HCEC 1CT (cell line): Measurements from ENCODE around the gene QSER1.
"Not testable (repeated sequence)": the region's sequence is repeated elsewhere in the genome, so short reads cannot be mapped to it uniquely, and the experiment has no call there.

ENCODE experiments used
- DNase-seq: peaks from one replicate; pipeline ENCODE4 v3.0.0-alpha.2; 2017

QSER1 gene

DNA sequence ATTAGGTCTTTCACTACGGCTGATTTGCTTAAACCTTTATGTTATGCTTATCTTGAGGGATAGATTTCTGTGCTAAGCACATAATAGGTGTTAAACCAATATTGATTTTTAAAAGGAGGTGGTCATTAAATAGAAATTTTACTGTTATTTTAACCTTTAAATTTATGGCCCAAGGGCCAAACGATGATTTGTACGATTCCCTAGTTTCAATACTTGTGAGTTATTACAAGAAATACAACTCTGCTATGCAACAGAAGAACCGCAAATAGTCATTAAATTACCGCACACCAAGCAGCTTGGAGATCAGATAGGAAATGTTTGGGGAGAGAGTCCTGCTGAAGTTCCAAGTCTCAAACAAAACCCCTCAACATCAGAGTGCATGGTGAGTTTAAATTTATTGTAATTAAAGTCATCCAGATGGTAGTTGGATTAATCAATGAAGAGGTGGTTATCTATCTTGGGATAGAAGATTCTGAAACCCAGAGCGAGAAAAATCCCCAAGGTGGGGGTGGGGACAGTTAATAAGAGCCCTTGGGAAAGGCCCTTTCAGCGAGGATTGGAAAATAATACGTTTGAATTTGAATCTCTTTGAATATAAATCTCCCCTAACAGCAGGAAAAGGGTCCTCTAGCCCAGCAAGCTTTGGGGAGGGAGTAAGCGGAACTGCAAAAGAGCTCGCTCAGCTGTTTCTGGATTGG, 805 bp upstream of the QSER1 start:
- no peak for DNase-seq

DNA sequence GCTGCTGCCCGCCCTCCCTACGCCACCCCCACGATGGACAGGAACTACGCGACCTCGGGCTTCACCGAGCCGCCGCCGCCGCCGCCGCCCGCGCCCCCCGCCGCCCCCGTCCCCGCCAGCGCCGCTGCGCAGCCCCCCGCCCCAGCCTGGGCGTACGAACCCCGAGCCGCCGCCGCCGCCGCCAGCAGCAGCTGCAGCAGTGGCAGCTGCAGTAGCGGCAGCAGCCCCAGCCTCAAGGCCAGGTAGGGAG, 407 bp downstream of the QSER1 start:
- no peak for DNase-seq

DNA sequence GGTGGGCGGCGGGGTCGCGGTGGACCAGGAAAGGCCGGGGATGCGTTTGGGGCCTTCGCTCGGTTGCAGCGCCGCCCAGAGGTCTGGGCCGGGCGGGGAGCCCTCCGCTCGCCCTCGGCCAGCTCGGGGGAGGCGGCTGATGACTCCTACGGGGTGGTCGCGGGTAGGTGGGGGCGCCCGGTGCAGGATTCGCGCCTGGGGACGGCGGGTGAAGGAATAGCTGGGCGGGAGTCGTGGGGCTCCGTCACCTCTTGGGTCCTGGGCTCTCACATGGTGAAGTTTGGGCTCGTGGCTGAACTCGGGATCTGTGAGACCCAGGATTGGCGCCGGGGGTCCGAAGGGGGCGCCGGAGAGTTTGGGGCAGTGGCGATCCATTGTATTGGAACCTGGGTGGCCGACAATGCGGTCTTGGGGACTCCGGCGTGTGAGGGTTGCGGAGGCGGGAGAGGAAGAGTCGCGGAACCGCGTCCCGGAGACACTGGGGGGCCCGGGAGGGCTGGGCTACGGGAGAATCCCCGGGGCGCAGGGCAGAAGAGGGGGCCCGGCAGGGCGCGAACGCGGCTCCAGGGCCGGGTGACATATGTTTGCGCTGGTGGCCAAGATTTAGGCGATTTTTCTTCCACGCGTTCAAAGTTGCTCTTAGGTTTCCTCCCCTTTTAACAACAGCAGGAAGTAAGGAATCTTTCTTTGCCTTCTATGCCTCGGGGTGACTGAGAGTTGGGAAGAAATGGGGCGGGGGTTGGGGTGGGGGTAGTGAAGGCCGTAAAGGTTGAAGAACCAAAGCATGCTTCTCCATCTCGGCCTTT, 935 bp downstream of the QSER1 start:
- peak; percentile 40 for DNase-seq

DNA sequence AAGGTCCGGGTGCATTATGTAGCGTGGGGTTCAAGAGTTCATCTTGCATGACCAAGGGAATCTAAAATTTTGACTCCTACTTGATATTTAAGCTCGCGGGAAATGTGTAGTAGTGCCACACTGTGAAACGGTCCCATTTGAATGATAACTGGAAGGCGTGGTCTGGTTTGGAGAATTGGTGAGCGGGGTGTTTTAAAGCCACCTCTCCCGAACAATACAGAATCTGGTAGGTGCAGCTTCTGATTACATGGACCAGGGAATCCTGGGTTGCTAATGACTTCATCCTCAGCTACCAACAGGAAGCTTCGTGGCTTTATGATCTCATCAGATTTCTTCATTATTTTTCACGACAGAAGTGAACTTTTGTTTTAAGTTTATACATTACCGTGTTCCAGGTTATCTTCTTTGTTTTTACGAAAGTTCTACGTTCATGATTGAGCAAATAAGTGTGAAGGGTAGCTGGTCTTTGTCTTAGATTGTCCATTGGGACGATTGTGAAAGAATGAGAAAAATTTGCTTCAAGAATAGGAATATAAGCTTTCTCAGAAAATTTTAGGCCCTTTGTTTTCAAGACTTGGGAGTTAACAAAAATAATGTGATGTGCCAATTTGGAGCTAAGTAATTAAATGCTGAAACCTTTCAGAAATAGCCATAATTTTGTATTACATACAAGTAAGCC, 1.7 kb downstream of the QSER1 start:
- DNase-seq: peak; percentile 84

DNA sequence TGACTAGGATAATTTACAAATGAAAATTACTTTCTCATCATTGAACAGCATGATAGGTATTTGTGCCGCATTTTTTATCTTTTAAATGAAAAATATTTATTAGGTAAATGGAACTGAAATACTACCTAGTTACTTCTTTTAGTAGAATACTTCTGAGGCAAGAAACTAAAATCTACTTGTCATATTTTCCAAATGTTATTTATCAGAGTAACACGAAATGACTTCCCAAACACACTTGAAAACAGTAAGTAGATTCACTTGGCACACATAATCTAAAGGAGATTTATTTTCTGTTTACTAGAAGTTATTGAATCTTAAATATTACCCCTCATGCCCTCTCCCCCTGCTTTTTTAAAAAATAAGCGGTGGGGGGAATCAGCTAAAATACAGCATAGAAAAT, 2.3 kb downstream of the QSER1 start:
- no peak for DNase-seq

DNA sequence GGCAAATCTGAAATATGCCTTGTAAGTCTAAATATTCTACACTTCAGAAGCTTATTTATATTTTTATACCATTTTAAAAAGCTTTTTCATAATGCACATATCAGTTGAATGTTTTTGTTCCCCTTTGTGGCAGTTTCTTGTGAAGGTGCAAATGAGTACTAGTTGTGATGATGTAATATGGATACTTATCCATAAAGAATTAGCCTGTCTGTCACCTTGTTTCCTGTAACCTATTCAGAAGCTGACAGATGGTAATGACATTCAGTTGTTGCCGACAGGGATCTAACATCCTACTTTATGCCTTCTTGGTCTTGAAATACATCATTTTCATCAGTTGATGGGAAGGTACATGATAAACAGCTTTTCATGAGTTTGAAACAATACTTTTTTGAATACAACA, 2.9 kb downstream of the QSER1 start:
- DNase-seq: no peak

DNA sequence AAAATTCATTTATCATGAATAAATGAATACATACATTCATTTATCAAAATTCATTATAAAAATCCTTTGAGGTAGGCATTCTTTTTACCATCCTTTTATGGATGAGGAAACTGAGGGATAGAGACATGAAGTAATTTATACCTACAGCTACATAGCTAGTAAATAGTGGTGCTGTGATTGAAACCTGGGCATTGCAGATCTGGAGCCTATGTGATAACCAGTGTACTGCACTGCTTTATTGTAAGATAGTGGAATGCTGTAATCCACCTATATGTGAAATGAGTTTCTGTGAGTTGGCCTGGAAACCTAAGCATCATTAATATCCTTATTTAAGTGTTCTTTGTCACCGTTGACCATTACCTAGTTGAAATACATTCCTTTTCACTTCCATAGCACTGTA, 4.5 kb downstream of the QSER1 start:
- DNase-seq: no peak

DNA sequence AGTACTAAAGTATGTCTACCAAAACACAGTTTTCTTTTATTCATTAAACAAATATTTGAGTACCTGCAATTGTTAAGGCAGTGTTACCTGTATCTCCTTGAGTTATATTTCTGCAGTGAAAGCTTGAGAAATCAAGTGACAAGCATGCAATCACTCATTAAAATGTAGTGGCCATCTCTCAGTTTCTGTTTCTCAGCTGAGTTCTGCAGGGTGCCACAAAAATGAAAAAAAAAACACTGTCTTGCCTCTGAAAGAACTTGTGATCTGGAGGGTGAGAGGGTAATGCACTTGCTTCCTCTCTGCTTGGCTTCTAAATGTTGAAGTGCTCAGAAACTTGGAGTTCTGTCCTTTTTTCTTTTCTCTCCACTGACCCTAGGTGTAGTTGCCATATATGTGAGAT, 6.8 kb downstream of the QSER1 start:
- DNase-seq: no peak

DNA sequence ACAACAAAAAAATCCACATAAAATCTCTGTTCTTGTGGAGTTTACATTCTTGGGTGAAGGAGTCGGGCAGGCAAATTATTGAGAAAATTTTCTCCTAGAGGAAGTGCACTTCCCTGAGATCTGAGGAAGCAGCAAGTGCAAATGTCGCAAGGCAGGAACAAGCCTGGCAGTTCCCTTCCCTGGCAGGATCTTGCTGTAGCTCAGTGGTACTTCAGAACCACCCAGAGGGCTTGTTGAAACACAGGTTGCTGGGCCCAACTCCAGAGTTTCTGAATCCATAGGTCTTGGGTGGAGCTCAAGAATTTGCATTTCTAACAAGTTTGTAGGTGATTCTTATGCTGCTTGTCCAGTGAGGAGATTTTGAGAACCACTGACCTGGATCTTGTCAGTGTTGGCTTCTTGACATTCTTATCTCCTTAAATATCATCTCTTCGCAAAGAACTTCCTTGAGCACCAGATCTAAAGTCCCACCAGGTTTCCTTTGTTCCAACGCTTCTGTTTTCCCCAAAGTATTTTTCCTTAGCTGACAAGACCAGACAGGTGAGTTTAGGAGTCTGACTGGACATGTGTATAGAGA, 9.6 kb downstream of the QSER1 start:
- DNase-seq: no peak

DNA sequence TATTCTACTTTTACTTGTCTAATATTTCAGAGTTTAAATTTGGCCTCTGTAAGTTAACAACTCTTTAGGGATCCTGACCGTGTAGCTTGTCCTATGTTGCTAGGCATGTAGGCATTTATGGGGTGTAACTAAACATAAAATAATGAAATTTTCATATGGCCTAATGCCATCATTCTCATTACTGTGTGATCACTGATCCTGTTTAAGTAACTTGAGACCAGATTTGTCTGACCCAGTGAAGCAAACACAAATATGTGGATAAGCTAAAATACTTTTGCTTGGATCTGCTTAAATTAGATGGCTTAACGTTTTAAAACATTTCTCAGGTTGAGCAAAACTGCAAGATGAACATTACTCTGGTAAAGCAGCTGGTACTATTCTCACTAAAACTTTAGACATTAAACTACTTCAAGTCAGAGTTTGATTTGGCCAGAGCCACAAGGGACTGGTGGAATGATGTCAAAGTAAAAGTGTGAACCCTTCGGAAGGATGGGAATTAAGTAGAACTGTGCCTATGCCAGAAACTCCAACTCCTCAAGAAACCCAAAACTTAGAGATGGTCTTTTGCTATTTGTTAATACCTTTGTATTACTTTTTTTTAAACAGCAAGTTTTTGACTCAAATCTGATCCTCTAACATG, 12.5 kb downstream of the QSER1 start:
- DNase-seq: no peak

DNA sequence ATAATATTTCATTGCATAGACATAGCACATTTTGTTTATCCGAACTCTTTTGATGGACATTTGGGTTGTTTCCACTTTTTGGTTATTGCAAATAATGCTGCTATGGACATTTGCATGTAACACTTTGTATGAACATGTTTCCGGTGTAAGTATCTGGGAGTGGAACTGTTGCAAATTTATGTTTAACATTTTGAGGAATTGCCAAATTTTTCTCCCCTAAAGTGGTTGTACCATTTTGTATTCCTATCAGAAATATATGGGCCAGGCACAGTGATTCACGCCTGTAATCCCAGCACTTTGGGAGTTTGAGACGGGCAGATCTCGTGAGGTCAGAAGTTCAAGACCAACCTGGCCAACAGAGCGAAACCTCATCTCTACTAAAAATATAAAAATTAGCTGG, 16.0 kb downstream of the QSER1 start:
- DNase-seq: no peak

DNA sequence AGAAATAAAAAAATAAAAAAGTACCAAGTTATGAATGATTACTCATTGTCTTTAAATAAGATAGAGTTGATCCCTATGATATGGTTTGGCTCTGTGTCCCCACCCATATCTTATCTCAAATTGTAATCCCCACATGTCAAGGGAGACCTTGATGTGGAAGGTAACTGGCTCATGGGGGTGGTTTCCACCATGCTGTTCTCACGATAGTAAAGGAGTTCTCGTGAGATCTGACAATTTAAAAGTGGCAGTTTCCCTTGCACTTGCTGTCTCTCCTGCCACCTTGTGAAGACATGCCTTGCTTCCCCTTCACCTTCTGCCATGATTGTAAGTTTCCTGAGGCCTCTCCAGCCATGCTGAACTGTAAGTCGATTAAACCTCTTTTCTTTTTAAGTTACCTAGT, 18.8 kb downstream of the QSER1 start:
- no peak for DNase-seq

DNA sequence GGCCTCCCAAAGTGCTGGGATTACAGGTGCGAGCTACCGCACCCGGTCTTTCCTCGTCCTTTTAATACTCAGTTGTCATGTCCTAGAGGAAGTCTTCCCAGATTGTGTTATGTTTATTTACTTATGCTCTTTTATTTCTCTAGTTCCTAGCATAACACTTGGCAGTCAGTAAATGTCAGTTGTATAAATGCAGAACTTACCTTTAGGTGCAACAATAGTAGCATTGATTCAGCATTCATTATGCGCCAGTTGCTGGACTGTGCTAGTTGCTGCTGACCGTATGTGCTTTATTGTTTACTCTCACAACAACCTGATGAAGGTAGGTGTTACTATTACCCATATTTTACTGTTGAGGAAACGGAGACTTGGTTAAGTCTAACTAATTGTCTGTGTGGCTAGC, 20.8 kb downstream of the QSER1 start:
- no peak for DNase-seq

DNA sequence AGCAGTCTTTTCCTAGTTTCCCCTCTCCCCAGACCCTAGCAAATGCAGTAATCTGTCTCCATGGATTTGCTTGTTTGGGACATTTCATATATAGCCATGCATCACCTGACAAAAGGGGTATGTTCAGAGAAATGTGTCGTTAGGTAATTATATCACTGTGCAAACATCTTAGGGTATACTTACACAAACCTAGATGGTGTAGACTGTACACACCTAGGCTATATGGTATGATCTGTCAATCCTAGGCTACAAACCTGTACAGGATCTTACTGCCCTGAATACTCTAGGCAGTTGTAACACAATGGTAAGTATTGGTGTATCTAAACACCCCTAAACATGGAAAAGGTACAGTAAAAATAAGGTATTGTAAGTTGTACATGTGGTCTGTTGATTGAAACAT, 23.8 kb downstream of the QSER1 start:
- no peak for DNase-seq

DNA sequence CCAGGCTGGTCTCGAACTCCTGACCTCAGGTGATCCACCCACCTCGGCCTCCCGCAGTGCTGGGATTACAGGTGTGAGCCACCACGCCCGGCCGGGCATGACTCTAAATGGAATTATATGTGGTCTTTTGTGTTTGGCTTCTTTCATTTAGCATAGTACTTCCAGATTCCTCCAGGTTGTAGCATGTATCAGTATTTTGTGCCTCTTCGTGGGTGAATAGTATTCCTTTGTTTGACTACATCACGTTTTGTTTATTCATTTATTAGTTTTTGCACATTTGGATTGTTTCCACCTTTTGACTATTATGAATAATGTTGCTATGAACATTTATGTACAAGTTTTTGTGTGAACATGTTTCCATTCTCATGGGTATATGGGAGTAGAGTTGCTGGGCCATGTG, 24.4 kb downstream of the QSER1 start:
- DNase-seq: no peak

DNA sequence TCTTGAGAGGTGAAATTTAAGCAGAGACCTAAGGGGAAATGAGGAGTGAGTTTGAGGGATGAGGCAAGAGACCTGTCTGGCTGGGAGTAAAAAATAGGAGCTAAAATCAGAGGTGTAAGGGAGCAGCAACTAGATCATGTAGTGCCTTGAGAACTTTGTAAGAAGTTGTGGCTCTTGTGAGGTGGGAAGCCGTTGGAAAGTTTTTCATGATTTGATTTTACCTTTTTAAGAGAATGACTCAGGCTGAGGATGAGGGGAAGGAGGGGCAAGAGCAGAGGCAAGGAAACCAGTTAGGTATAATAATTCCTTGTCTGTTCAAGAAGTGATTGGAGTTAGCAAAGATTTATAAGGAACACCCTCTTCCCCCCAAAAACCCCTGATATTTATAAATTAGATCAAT, 25.8 kb downstream of the QSER1 start:
- DNase-seq: no peak

DNA sequence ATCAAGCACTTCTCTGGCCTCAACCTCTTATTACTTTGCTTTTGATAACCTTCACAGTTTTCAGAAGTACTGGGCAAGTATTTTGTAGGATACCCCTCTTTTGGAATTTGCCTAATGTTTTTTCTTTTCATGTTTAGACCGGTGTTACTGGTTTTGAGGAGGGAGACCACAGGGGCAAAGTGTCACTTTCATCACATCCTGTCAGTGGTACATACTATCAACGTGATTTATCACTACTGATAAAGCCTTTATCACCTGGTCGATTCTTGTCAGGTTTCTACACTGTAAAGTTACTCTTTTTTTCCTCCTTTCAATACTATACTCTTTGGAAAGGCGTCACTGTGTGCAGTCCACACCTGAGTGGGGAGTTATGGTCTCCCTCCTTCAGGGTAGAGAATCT, 26.7 kb downstream of the QSER1 start:
- DNase-seq: no peak

DNA sequence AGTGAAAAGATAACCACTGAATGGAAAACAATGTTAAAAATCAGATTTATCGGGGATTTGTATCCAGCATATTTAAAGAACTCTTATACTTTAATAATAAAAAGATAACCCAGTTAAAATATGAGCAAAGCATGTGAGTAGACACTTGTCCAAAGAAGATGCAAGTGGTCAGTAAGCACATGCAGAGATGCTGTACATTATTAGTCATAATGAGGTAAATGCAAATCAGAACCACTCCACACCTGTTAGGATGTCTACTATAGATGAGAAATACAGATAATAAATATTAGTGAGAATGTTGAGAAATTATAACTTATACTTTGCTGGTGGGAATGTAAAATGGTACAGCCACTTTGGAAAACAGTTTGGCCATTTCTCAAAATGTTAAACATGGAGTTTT, 28.0 kb downstream of the QSER1 start:
- no peak for DNase-seq

DNA sequence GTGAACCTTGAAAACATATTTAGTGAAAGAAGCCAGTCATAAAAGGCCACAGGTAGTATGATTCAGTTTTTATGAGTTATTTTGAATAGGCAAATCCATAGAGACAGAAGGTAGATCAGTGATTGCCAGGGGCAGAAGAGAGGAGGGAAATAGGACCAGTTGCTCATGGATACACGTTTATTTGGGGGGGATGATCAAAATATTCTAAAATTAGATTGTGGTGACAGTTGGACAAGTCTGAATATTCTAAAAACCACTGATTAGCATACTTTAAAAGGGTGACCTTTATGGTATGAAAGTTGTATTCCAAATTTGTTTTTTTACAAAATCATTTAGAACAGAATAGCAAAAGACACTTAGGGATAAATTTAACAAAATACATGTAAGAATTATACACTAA, 28.6 kb downstream of the QSER1 start:
- no peak for DNase-seq

DNA sequence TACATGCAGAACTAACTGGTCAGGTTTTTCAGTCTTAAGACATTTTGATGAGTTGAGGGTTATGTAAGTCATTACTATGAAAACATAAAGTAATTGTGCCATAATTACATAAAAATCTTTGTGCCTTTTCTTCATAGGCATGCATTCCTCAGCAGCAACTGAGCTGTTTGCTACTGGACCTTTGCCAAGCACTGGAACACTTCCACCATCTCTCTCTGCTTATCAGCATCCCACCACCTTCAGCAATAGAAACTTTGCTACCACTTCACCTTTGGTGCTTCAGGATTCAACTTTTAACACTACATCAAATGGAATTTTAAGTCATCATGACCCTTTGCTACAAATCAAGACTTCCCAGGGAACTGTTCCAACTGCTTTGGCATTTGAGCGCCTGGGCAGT, 39.0 kb downstream of the QSER1 start:
- DNase-seq: no peak

DNA sequence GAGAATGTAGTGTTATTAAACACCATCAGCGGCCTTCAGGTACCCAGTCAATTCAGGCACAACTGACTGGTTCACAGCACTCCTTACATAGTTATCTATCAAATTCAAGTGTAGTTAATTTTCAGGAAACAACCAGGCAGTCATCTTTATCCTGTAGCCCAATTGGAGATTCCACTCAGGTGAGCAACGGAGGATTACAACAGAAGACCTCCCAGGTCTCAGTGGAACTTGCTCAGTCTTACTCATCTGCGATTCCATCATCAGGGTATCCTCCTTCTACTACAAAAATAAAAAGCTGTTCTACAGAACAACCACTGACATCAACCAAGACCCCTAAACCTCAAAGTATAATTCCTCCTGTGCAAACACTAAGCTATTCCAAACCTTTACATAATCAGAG, 39.6 kb downstream of the QSER1 start:
- DNase-seq: no peak

DNA sequence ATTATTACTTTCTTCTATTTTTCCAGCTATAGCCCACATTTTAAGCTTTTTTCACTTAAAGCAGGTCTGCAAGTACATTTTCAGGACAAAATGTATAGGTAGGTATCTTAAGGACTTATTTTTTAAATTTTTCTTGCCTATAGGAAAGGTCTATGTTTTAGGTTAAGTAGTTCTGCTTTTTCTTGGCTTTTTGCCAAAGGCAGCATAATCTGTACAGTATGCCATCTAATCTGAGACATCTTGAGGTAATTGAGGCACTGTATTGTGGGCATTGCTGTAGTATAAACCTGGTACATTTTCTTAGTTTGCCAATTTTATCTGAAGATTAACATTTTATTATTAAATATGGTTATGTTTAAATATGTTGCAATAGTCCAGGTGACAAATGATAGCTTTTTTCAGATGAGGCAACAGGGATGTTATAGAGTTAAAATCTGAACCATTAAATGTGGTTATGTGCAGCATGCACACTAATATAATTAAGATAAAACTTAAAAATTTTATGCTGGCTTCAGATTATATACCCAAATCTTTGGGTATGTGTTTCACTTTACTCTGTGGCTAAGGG, 42.9 kb downstream of the QSER1 start:
- DNase-seq: no peak

DNA sequence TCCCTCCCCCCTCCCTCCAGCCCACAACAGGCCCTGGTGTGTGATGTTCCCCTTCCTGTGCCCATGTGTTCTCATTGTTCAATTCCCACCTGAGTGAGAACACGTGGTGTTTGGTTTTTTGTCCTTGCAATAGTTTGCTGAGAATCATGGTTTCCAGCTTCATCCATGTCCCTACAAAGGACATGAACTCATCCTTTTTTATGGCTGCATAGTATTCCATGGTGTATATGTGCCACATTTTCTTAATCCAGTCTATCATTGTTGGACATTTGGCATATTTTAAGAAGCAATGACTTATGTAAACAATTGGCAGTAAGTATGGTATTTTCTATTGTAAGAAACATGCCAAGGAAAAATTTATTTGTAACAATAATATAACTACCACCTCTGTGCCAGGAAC, 43.6 kb downstream of the QSER1 start:
- DNase-seq: not testable (repeated sequence)
